ENCODE results near the gene TCF7. TPM values are rescaled to one million over a fixed set of nuclear protein-coding genes. Genes with fewer than 3 reads are reported as not detected.

Gene TCF7
- total RNA-seq, result 0.13 and 0.25 TPM in 2 replicates

DNA sequence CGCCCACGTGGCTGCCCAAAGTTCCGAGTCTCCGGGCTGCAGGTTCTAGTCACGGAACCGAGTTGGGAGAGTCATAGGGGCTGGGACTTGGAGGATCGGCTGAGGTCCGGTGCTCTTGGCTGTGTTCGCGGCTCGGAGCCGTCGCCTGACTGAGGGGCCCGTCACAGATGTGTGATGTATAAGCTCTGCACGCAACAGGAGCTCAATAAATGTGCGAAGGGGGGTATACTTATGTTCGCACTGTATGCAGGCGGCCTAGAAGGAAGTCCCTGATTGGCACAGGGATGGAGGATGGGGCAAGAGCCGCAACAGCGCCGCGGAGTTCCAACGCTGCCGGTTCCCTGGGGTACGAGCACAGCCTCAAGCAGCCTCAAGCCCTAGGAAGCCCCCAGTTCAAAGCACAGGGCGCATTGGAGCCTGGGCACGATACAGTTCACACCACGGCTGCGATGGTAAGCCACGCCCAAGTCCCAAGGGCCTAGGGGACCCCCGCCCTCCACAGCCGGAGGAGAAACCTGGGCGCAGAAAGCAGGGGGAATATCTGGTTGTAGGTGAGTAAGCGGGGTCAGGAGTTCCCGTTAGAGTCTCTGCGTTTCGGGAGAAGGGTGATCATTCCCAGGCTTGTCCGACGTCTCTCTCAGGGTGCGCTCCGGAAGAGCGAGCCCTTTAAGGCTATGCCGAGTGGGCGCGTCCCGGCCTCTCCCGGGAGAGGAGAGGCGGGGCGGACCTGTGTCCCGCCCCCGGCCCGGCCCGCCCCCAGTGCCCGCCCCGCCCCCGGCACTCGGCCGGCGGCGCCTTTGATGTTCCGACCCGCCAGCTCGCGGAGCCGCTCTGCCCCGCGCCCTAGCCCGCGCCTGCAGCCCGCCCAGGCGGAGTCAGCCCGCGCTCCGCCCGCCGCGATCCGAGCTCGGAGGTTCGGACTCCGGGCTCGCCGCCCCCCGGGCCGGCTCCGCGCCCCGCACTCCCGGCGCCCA, at the start of gene TCF7:
Gene TCF7 (plus strand): TSS at position 780 of the 974 bp plus-strand sequence. CDS start 226 bp downstream, outside the sequence.
- DNase-seq (ENCODE audit: low read depth in 2 of 2), result peak; percentile 18 to 81

DNA sequence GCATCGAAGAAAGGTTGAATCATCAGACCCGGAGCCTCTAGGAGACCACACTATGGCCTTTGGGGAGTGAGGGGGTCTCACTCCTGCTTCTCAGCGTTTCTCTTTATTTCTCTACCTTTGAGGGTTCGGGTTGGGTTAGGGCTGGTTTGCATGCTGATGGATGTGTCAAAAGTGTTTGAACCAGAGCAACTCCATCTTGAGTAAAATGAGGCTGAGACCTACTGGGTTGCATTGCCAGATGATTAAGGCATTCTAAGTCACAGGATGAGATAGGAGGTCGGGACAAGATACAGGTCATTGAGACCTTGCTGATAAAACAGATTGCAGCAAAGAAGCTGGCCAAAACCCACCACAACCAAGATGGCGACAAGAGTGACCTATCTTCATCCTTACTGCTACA, 44.9 kb upstream of the TCF7 start:
- no peak for DNase-seq (ENCODE audit: low read depth in 2 of 2)

DNA sequence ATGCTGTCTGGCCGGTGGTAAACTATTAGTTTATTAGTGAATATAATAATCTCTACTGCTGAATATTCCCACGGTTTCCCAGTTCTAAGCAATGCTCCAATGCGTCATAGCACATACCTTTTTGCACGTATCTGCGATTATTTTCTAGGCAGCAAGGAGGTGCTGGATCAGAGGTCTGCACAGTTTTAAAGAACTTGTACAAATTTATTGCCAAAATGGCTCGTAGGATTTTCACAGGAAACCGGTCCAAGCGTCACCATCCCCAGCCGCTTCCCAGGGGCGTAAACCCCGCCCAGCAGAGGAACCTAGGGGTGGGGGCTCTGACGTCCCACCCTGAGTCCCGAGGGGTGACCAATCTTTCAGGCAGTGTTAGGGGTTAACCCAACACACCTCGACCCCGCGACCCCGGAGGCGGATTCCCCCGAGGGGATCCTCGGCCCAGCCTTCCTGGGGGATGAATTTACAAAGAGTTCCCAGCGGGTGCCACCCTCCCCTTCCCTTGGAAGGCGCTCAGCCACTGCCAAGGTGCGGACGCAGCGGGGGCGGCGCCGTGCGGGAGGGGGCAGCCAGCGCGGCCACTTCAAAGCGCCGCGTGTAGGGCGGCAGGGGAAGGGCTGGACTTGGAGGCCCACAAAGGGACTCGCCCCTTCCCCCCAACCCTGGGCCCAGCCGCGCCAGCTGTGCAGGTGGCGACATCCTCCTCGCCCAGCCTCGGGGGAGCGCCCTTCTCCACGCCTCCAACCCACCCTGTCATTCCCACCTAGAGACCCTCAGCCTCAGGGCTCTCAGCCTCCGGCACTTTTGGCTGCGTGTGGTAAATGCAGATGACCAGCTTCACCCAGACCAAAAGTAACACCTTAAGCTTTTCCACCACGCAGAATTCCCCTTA, 43.5 kb upstream of the TCF7 start:
- no peak for DNase-seq (ENCODE audit: low read depth in 2 of 2)

DNA sequence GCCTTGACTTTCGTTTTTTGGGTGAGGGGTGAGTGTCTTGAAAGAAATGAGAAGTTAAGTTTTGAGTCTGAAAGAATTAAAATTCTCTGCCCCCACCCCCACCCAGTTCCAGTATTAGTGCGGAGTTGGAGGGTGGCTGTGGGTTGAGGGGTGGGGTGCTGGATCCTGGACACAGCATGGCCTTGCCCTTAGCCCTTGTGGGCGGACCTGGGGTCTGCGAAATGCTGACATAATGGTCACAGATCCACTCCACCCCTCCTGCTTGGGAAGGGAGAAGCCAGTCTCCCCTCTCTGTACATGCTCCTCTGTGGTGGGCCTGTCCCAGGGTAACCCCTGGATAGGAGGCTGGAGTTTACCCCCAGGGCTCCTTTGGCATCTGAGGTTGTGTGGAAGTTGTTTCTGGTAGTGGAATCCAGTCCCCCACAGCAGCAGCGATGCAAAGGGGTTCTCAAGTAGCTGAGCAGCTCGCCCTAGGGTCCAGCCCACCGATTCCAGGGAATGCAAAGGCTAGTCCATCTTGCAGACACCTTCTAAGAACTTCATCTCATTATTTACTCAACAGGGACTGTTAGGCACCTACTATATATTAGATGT, 42.8 kb upstream of the TCF7 start:
- DNase-seq (ENCODE audit: low read depth in 2 of 2), result no peak

DNA sequence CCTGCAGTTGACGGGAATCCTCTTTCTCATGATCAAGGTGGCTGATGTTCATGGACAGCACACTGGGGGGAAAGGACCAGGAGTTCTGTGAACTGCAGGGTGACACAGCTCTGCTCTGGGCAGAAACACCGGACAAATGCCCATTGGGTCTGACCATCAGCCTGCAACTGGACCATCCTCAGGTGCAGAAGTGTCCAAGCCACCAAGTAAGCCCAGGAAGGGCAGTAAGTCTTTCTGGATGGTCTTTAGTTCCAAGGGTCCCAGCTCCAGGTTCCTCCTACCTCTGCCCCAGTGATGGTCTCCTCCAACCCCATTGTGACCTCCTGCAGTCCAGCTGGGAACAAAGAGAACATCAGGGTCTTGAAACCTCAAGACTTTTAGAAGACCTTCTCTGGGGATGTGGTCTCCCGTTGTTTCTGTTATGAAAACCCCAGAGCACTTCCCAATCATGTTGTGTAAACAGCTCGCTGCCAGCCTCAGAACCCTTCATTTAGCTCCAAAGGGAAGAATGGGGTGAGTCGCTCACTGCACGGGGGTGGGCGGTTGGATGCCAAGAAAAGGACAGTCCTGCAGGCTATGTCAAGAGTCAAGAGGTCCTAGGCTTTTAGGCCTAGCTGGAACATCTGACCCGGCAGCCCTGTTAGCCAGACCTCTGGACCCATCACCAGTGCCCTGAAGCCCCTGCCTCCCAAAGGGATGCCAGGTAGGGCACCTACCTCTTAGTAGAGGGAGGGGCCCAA, 41.8 kb upstream of the TCF7 start:
- no peak for DNase-seq (ENCODE audit: low read depth in 2 of 2)

DNA sequence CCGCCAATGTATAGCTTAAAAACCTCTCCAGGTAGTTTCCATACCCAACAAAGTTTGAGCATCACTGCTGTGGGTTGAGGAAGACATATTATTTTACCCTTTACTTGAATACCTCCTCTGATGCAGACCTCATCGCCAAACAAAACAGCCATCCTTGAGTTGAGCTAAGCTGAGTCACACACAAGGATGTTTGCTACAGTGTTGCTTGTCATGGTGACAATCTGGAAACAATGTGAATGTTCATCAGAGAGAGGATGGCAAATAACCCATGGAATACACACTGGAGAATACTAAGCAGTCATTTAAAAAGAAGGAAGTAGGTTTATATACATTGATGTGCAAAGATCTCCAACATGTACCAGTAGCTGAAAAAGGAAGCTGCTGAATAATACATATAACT, 41.1 kb upstream of the TCF7 start:
- DNase-seq (ENCODE audit: low read depth in 2 of 2), result no peak

DNA sequence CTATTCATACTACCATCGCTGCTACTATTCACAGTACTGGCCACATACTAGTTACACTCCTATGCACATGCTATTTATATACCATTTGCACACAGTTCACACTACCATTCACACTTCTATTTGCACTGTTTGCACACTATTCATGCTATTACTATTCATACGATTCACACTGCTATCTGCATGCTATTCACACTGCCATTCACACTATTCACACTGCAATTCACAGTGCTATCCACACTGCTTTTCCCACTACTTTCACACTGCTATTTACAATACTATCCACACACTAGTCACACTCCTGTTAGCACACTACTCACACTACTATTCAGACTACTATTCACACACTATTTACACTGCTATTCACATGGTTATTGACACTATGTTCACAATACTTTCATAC, 39.4 kb upstream of the TCF7 start:
- DNase-seq (ENCODE audit: low read depth in 2 of 2), result no peak

DNA sequence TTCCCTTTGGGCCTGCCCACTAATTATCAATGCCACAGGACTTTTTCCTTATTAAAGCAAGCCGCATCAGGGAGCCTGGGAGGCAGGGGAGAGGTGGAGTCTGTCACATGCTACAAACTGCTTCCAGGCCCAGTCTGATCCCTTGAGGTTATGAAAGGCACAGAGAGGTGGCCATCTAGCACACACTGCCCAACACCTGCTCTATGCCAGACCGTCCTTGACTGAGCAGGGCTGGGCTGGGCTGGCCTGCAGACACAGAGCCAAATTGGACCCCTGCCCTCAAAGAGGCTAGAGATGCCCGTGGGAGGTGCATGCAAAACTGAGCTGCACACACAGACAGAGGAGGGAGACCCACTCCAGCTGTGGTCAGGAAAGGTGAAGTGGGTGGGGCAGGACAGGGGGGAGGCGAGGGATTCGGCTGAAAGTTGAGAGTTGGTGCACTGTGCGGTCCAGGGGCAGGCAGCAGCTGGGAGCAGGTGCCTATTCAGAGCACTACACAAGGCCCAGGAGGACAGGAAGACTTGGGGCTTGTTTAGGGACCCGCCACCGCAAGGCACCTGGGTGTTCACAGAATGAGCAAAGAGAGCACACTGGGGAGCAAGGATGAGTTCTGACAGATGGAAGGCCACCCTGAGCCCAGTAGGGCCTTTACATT, 36.4 kb upstream of the TCF7 start:
- DNase-seq (ENCODE audit: low read depth in 2 of 2), result no peak

DNA sequence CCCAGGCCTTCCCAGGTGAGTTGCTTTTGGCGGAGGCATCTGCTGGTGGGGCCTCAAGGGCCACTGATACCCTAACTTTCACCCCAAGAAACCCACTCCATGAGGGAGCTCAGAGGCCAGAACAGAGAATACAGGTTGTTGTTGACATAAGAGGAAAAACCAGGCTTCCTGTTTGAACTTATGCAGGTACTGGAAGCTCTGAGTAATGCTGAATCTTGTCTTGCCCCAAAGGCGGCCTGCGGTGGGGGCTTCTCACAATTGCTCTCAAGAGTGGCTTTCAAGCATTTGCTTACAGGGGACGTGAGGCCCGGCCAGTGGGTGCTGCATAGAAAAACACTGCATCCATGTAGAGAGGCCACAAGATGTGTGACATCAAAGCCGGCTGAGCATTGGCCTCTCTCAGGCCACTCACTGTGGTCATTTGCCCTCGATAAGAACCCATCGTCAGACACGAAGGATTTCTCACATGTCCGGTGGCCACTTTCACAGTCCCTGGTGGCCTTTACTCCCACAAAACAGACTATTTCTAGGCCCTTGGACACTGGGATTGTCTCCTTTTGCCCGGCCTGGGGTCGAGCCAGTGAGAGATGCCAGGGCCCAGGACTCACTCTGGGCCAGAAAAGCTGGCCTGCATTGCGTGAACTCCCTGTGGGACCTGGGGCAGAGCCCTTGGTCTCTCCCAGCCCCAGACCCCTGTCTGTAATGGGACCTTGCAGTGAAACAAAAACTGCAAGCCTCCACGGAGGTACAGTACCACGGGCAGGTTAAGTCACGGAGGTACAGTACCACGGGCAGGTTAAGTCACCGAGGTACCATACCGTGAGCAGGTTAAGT, 34.5 kb upstream of the TCF7 start:
- no peak for DNase-seq (ENCODE audit: low read depth in 2 of 2)

DNA sequence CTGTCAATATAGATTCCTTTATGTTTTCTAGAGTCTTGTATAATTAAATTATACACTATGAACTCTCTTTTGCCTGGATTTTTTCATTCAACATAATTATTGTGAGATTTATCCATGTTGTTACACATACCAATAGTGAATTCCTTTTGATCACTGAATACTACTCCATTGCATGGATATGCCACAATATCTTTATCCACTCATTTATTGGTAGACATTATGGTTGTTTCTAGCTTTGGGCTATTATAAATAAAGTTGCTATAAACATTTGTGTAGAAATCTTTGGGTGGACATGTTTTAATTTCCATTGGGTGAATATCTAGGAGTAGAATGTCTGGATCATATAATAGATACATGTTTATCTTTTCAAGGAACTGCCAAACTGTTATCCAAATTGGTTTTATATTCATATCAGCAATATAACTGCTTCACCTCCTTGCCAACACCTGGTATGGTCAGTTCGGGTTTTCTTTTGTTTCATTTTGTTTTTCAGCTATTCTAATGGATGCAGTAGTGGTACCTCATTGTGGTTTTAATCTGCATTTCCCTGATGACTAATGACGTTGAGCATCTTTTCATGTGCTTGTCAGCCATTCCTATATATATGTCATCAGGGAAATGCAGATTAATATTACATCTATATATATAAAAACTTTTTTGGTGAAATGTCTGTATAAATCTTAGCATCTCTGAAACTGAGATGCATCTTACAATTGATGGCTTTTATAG, 32.1 kb upstream of the TCF7 start:
- no peak for DNase-seq (ENCODE audit: low read depth in 2 of 2)

DNA sequence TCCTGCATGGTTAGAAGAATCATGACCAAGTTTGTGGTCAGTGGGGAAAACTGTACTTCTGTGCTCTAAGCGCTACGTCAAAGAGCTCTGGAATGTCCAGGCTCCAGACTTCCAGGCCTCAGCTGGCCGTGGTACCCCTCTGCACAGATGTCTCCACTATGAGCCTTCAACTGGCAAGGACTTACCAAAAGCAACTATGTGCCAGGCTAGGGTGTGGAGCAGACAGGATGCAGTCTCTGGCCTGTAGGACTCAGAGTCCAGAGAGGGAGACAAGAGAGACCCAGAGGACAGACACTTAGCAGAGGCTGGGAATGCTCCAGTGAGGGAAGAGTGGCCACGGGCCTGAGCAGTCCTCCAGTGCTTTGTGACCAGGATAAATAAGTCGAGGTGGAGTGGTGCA, 31.0 kb upstream of the TCF7 start:
- no peak for DNase-seq (ENCODE audit: low read depth in 2 of 2)

DNA sequence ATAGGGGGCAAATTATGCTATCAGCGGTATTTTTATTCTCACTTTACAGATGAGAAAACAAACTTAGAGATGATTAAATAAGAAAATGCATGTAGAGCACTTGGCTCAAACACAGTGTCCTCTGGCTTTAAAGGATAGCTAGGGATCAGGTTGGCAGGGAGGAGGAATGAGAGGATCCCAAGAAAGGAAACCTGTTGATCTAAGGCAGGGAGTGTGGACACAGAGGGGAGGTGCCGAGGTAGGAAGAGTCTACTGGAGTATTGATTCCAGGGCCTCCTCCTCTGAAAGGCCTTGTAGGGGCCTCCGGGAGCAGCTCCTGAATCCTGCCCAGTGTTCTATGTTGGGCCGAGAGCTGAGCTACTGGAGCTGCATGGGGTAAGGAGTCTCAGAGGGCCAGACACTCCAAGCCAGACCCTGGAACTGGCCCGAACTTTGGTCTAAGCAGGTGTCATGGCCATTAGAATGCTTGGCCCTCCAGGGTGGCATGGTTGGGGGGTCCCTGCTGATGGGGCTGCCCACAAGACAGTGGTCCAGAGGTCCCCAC, 30.4 kb upstream of the TCF7 start:
- no peak for DNase-seq (ENCODE audit: low read depth in 2 of 2)

DNA sequence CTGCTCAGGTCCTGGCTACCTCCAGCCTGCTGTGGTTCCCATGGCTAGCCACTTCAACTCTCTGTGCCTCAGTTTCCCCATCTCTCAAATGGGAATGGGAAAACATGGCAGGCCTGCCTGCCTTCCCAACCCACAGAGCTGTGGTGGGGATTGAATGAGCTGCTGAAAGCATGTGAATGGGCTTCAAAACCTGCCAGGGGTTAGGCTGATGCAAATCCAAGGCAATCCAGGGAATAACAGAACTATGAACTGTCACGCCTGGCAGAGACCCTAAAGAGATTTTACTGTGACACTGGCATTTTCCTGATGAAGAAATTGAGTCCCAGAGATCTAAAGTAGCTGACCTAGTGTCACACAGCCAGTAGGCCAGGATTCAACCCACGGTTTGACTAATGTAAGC, 29.9 kb upstream of the TCF7 start:
- DNase-seq (ENCODE audit: low read depth in 2 of 2), result no peak

DNA sequence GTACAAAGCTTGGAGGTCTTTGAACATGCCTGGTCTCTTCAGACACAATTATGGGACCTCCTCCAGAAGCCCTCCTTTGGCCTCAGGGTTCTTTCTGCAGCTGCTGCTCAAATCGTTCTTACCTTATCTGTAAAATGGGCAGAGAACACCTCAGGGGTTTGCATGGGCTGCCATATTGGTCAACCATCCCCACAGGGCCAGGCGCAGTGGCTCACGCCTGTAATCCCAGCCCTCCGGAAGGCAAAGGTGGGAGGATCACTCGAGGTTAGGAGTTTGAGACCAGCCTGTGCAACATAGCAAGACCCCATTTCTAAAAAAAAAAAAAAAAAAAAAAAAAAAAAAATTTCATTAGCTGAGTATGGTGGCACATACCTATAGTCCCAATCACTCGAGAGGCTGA, 29.1 kb upstream of the TCF7 start:
- DNase-seq (ENCODE audit: low read depth in 2 of 2), result no peak

DNA sequence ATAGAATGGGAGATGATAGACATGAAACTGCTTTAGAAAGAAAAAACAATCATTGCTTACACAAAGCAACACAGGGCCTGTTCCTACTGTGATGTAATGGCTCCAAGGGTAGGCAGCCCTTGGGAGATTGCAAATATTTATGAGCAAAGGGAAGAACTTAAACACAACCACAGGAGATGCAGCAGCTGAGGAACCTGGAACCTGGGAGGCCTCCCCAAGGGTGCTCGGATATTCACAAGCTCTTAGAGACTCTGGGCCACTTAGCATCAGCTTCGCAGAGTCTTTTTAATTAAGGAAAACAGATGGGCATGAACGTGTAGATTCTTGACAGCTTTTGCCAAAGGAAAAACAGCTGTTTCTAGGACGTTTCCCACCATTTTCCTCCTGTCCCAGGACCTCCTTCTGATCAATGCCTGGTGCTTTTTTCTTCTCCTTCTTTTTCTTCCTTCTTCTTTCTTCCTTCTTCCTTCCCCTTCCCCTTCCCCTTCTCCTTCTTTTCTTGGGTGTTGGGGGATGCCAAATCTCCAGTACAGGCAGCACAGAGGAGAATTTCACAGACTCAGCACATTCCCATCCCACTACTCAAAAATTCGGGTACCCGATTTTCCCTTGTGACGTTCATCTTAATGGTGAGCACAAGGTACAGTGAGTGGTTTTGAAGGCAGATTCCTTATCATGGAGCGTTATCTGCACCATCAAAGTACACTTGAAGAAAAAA, 28.1 kb upstream of the TCF7 start:
- no peak for DNase-seq (ENCODE audit: low read depth in 2 of 2)

DNA sequence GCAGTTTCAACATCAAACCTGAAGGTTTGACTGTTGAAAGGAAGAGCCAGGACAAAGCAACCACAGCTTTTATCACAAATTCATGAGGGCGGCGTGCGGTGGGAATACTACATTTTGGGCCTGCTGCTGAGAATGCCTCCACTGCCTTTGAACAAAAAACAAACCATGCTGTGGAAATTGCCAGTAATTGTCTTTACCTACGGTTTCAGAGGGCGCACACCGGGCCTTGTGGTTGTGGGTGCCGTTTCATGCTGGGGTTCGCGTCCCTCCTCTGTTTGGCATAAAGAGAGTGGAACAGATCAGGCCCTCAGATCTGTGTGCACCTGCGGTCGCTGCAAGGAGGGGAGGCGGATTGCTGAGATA, 27.6 kb upstream of the TCF7 start:
- no peak for DNase-seq (ENCODE audit: low read depth in 2 of 2)

DNA sequence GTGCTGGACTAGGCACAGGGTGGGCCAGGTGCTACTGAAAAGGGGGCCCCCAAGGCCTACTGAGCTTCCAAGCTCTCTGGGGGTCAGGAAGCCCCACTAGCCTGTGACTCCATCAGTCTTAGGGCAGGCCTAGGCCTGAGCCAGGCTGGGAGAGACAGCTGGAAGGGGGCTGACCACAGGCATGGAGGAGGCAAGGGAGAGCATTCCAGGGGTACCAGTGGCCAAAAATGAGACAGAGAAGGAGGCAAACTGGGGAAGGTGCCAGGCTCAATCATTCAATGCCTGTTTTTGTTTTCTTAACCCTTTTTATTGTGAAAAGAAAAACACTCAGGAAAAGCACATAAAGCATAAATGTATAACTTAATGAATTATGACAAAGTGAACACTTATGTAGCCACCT, 26.2 kb upstream of the TCF7 start:
- no peak for DNase-seq (ENCODE audit: low read depth in 2 of 2)

DNA sequence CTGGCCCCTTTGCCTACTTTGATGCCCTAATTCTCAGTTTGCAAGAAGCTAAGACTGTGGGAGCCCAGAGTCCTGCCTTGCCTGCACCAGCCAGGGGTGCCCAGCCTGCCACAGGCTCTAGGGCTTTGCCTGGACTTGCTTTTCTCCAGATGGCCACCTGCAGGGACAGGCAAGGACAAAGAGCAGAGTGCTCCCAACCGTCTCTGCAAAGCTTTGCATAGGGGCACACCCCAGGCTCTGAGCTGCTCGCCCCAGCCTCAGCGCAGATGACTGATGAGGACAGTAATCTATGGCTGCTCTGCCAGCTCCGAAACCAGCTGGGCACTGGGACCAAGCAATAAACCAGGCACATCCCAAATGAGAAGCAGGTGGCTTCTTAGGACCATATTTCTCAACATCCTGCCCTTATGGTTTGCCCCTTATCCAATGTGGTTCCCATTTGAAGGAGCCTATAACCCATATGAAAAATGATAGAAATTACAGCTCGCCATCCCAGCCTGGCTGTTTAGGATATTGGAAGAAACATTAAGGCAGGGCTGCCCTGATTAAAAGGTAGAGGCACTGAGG, 25.4 kb upstream of the TCF7 start:
- DNase-seq (ENCODE audit: low read depth in 2 of 2), result no peak

Data from dermis microvascular lymphatic vessel endothelial cell (primary cell).